IPS-NIHi7 (cell line): ENCODE measurements around the gene TAGLN2.

Experiments used
- DNase-seq: peaks from one replicate; pipeline ENCODE4 v3.0.0; 2012; ENCODE audit warnings: mixed read lengths; ENCODE audit errors: extremely low spot score

TAGLN2 gene

DNA sequence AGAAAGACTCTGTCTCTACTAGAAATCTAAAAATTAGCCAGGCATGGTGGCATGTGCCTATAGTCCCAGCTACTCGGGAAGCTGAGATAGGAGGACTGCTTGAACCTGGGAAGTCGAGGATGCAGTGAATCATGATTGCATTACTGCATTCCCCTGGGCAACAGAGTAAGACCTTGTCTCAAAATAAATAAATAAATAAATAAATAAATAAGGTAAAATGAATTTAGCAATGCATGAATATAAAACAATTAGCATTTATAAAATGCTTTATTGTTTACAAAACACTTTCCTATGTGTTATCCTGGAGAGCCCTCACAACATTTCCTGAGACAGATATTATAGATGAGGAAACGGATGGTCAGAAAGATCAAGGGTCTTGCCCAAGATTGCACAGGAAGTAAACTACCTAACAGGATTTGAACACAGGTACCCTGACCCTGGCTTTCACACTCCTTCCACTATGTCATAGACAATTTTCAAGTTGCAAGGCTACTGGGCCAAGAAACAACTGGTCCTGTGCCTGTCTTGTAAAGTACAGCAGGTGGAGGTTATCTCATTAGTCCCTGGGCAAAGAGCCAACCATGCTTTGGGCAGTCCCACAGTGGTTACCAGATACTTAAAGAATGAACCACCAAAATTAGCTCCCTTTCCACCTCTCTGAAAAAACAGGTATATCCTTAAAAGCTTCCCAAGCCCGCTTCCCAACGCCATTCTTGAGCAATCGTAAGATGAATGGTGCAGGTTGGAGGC, 47.4 kb downstream of the TAGLN2 start:
- no peak for DNase-seq

DNA sequence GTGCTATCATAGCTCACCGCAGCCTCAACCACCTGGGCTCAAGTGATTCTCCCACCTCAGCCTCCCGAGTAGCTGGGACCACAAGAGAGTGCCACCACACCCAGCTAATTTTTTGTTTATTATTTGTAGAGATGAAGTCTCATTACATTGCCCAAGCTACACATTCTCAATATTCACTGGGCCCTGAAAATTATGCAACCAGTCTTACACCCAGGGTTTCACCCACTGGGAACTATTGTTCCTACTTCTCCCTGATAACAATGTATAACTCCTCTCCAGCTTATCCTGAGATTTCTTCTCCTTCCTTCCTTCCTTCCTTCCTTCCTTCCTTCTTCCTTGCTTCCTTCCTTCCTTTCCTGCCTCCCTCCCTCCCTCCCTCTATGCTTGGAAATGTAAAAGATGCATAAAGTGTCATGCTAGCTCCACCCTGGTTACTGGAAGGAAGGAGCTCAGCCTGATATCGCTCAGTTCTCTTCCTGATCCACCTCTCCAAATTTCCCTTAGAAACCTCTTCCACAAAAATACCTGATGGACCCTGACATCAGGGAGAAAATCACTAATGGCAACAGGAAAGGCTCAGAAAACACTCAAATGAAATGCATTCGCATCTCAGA, 51.7 kb downstream of the TAGLN2 start:
- DNase-seq: no peak

GRCh38 chr1:159872891-159873290, 52.4 kb downstream of the TAGLN2 start:
- no peak for DNase-seq

GRCh38 chr1:159870704-159871103, 54.6 kb downstream of the TAGLN2 start:
- DNase-seq: no peak

- DNase-seq: no peak
These were observed 55.7 kb downstream of the TAGLN2 start for GRCh38 chr1:159869607-159870006.

DNA sequence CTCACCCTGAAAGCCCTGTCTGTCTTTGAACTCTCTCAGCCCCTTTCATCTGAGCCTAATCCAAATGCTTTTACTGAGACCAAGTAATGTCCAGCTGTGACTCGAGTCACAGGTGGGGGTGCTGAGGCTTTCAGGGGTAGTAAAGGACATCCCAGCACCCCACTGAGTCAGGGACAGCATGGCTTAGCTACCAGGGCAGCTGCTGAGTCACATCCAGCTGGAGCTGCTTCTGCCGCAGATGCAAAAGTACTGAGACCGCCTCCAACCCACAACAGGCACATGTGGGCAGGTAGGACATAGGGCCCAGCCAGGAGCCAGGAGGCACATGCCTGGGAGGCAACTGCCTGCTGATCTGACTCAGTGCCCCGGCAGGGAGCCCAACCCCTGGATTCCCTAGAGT, 56.1 kb downstream of the TAGLN2 start:
- peak; percentile 40 for DNase-seq

GRCh38 chr1:159868766-159869165, 56.5 kb downstream of the TAGLN2 start:
- DNase-seq: no peak
